HEK293 (cell line): ENCODE results near the gene OGFOD3.
A peak's percentile ranks its signal among the peaks of the same experiment; 100 is the strongest.

ENCODE experiments used
- CTCF ChIA-PET: fragments of 350-600 bp; formaldehyde crosslinking; extraction: SDS; loops from one replicate; lab custom pipeline; 2021; ENCODE audit warnings: antibody characterized with exemption; lab: Yijun Ruan, JAX
- POLR2A ChIA-PET: fragments of 300-600 bp; formaldehyde crosslinking; extraction: SDS; loops from one replicate; lab custom pipeline; 2020; ENCODE audit warnings: antibody characterized with exemption, inconsistent platforms; lab: Yijun Ruan, JAX
- H3K27ac ChIP-seq: fragments of 200-500 bp; sonication (Bioruptor generic); 2 replicates; pipeline ENCODE4 v1.5.1; 2014; ENCODE audit warnings: low read depth, low read length, control low read depth, inconsistent platforms; ENCODE audit errors: extremely low read depth
- H3K36me3 ChIP-seq, 2 experiments: fragments of 200-500 bp in 1 of 2; sonication (Bioruptor generic) in 1 of 2; 1 replicate in 1 of 2; 2 replicates in 1 of 2; pipeline ENCODE4 v1.5.1; 2014 to 2017; ENCODE audit warnings: inconsistent platforms in 2 of 2, low read length in 2 of 2; ENCODE audit not compliant: control insufficient read depth in 2 of 2, insufficient read depth in 1 of 2
- H3K4me1 ChIP-seq: fragments of 200-500 bp; sonication (Bioruptor generic); 2 replicates; pipeline ENCODE4 v1.5.1; 2014; ENCODE audit warnings: mild to moderate bottlenecking, low read length, inconsistent platforms; ENCODE audit not compliant: control insufficient read depth, insufficient read depth
- H3K4me3 ChIP-seq: 2 replicates; pipeline ENCODE4 v1.5.1; 2011; ENCODE audit warnings: low read depth, mild to moderate bottlenecking, control low read depth, low read length, moderate library complexity
- H3K9me3 ChIP-seq: fragments of 200-500 bp; sonication (Bioruptor generic); 2 replicates; pipeline ENCODE4 v1.5.1; 2014; ENCODE audit warnings: low read depth, low read length, inconsistent platforms; ENCODE audit not compliant: control insufficient read depth, insufficient read depth
- BCL11A ChIP-seq: fragments of 450-650 bp; formaldehyde crosslinking; IDR thresholded peaks from 2 replicates; pipeline ENCODE4 v1.5.1; 2016; ENCODE audit warnings: low read depth, missing biosample characterization, missing genetic modification characterization
- GLIS2 ChIP-seq: fragments of 450-650 bp; formaldehyde crosslinking; IDR thresholded peaks from 2 replicates; pipeline ENCODE4 v1.5.1; 2016; ENCODE audit warnings: missing biosample characterization, missing genetic modification characterization
- MYNN ChIP-seq: fragments of 450-650 bp; formaldehyde crosslinking; IDR thresholded peaks from 2 replicates; pipeline ENCODE4 v1.5.1; 2016; ENCODE audit warnings: missing biosample characterization, missing genetic modification characterization, borderline replicate concordance
- OVOL3 ChIP-seq: fragments of 450-650 bp; formaldehyde crosslinking; IDR thresholded peaks from 2 replicates; pipeline ENCODE4 v1.5.1; 2016; ENCODE audit warnings: missing biosample characterization, missing genetic modification characterization
- REPIN1 ChIP-seq: fragments of 450-650 bp; formaldehyde crosslinking; IDR thresholded peaks from 2 replicates; pipeline ENCODE4 v1.5.1; 2017; ENCODE audit warnings: missing biosample characterization, missing genetic modification characterization, low read depth
- ZFHX2 ChIP-seq: fragments of 450-650 bp; formaldehyde crosslinking; conservative IDR thresholded peaks from 2 replicates; pipeline ENCODE4 v1.5.1; 2016; ENCODE audit warnings: missing biosample characterization, missing genetic modification characterization
- ZFP41 ChIP-seq: fragments of 450-650 bp; formaldehyde crosslinking; IDR thresholded peaks from 2 replicates; pipeline ENCODE4 v1.5.1; 2016; ENCODE audit warnings: missing biosample characterization, missing genetic modification characterization, borderline replicate concordance
- ZIC2 ChIP-seq: fragments of 450-650 bp; formaldehyde crosslinking; IDR thresholded peaks from 2 replicates; pipeline ENCODE4 v1.5.1; 2016; ENCODE audit warnings: missing biosample characterization, missing genetic modification characterization
- ZNF112 ChIP-seq: fragments of 450-650 bp; formaldehyde crosslinking; IDR thresholded peaks from 2 replicates; pipeline ENCODE4 v1.5.0; 2017; ENCODE audit warnings: missing biosample characterization, missing genetic modification characterization
- ZNF140 ChIP-seq: fragments of 450-650 bp; formaldehyde crosslinking; IDR thresholded peaks from 2 replicates; pipeline ENCODE4 v1.5.1; 2016; ENCODE audit warnings: missing biosample characterization, missing genetic modification characterization
- ZNF146 ChIP-seq: fragments of 450-650 bp; formaldehyde crosslinking; IDR thresholded peaks from 2 replicates; pipeline ENCODE4 v1.5.1; 2016; ENCODE audit warnings: missing biosample characterization, missing genetic modification characterization
- ZNF19 ChIP-seq: fragments of 450-650 bp; formaldehyde crosslinking; IDR thresholded peaks from 2 replicates; pipeline ENCODE4; 2016; ENCODE audit warnings: missing biosample characterization, missing genetic modification characterization, low read depth
- ZNF211 ChIP-seq: fragments of 450-650 bp; formaldehyde crosslinking; IDR thresholded peaks from 2 replicates; pipeline ENCODE4 v1.5.1; 2016; ENCODE audit warnings: low read depth, missing biosample characterization, missing genetic modification characterization
- ZNF335 ChIP-seq: fragments of 450-650 bp; formaldehyde crosslinking; conservative IDR thresholded peaks from 2 replicates; pipeline ENCODE4 v1.5.1; 2016; ENCODE audit warnings: missing biosample characterization, missing genetic modification characterization
- ZNF473 ChIP-seq: fragments of 450-650 bp; formaldehyde crosslinking; IDR thresholded peaks from 2 replicates; pipeline ENCODE4 v1.5.1; 2017; ENCODE audit warnings: missing biosample characterization, missing genetic modification characterization
- ZNF521 ChIP-seq: fragments of 450-650 bp; formaldehyde crosslinking; IDR thresholded peaks from 2 replicates; pipeline ENCODE4 v1.5.1; 2017; ENCODE audit warnings: missing biosample characterization, mild to moderate bottlenecking, missing genetic modification characterization
- ZNF677 ChIP-seq: fragments of 450-650 bp; IDR thresholded peaks from 2 replicates; pipeline ENCODE4 v1.5.0; 2018; ENCODE audit warnings: missing biosample characterization, mild to moderate bottlenecking, missing genetic modification characterization, moderate library complexity
- ZNF792 ChIP-seq: fragments of 450-650 bp; formaldehyde crosslinking; IDR thresholded peaks from 2 replicates; pipeline ENCODE4 v1.5.1; 2016; ENCODE audit warnings: missing biosample characterization, missing genetic modification characterization
- TF ChIP-seq, protein P1 (sequence below): fragments of 450-650 bp; formaldehyde crosslinking; IDR thresholded peaks from 2 replicates; pipeline ENCODE4 v1.5.1; 2016; ENCODE audit warnings: missing biosample characterization, missing genetic modification characterization
- TF ChIP-seq, protein P2 (sequence below): fragments of 450-650 bp; formaldehyde crosslinking; IDR thresholded peaks from 2 replicates; pipeline ENCODE4 v1.5.1; 2016; ENCODE audit warnings: missing biosample characterization, missing genetic modification characterization, borderline replicate concordance
- TF ChIP-seq, protein P3 (sequence below): fragments of 450-650 bp; formaldehyde crosslinking; IDR thresholded peaks from 2 replicates; pipeline ENCODE4 v1.5.1; 2016; ENCODE audit warnings: missing biosample characterization, missing genetic modification characterization, low read depth

The OGFOD3 gene

DNA sequence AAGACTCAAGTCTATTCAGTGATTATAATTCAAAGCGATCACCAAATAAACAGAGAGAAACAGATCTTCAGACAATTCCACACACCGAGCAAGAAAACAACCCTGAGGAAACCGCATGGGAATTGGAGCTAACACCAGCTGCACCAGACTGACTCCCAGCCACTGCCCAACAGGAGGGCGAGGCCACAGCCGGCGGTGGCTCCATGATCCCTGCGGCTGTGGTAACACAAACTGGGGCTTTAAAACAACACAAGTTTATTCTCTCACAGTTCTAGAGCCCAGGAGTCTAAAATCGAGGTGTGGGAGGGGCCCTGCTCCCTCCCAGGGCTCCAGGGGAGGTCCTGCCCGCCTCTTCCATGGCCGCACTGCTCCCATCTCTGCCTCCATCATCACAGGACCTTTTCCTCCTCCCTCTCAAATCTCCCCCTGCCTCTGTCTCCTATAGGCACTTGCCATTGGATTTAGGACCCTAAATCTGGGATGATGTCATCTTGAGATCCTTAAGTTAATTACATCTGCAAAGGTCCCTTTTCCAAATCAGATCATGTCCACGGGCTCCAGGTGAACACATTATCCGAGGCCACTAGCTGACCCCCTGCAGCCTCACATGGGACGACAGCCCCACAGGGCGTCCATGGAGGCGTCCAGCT, 10.0 kb downstream of the OGFOD3 start (continued):
- TF ChIP-seq ZIC2 (tag by site-specific recombination) (peak; percentile 95), ZNF146 (tag by site-specific recombination) (no peak), ZNF211 (no peak), GLIS2 (tag by site-specific recombination) (peak; percentile 30; the same call in 1 of the 2 replicates), OVOL3 (no peak), ZNF140 (no peak), MYNN (tag by site-specific recombination) (no peak), ZNF677 (tag by site-specific recombination) (no peak), ZNF792 (tag by site-specific recombination) (no peak), REPIN1 (tag by site-specific recombination) (no peak), ZNF19 (no peak), ZNF521 (tag by site-specific recombination) (no peak), BCL11A (tag by site-specific recombination) (no peak), ZNF473 (tag by site-specific recombination) (no peak), ZNF335 (tag by site-specific recombination) (0 out of 2 replicates have a peak, but pooled peaks have one; percentile 19), ZFP41 (tag by site-specific recombination) (no peak)
- TF ChIP-seq, protein P1, sequence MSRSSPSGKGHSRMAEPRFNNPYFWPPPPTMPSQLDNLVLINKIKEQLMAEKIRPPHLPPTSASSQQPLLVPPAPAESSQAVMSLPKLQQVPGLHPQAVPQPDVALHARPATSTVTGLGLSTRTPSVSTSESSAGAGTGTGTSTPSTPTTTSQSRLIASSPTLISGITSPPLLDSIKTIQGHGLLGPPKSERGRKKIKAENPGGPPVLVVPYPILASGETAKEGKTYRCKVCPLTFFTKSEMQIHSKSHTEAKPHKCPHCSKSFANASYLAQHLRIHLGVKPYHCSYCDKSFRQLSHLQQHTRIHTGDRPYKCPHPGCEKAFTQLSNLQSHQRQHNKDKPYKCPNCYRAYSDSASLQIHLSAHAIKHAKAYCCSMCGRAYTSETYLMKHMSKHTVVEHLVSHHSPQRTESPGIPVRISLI (tag by site-specific recombination), result no peak
- TF ChIP-seq, protein P2, sequence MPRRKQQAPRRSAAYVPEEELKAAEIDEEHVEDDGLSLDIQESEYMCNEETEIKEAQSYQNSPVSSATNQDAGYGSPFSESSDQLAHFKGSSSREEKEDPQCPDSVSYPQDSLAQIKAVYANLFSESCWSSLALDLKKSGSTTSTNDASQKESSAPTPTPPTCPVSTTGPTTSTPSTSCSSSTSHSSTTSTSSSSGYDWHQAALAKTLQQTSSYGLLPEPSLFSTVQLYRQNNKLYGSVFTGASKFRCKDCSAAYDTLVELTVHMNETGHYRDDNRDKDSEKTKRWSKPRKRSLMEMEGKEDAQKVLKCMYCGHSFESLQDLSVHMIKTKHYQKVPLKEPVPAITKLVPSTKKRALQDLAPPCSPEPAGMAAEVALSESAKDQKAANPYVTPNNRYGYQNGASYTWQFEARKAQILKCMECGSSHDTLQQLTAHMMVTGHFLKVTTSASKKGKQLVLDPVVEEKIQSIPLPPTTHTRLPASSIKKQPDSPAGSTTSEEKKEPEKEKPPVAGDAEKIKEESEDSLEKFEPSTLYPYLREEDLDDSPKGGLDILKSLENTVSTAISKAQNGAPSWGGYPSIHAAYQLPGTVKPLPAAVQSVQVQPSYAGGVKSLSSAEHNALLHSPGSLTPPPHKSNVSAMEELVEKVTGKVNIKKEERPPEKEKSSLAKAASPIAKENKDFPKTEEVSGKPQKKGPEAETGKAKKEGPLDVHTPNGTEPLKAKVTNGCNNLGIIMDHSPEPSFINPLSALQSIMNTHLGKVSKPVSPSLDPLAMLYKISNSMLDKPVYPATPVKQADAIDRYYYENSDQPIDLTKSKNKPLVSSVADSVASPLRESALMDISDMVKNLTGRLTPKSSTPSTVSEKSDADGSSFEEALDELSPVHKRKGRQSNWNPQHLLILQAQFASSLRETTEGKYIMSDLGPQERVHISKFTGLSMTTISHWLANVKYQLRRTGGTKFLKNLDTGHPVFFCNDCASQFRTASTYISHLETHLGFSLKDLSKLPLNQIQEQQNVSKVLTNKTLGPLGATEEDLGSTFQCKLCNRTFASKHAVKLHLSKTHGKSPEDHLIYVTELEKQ (tag by site-specific recombination), result no peak
- TF ChIP-seq, protein P3, sequence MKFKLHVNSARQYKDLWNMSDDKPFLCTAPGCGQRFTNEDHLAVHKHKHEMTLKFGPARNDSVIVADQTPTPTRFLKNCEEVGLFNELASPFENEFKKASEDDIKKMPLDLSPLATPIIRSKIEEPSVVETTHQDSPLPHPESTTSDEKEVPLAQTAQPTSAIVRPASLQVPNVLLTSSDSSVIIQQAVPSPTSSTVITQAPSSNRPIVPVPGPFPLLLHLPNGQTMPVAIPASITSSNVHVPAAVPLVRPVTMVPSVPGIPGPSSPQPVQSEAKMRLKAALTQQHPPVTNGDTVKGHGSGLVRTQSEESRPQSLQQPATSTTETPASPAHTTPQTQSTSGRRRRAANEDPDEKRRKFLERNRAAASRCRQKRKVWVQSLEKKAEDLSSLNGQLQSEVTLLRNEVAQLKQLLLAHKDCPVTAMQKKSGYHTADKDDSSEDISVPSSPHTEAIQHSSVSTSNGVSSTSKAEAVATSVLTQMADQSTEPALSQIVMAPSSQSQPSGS (tag by site-specific recombination), result peak; percentile 82; the same call in 1 of the 2 replicates

DNA sequence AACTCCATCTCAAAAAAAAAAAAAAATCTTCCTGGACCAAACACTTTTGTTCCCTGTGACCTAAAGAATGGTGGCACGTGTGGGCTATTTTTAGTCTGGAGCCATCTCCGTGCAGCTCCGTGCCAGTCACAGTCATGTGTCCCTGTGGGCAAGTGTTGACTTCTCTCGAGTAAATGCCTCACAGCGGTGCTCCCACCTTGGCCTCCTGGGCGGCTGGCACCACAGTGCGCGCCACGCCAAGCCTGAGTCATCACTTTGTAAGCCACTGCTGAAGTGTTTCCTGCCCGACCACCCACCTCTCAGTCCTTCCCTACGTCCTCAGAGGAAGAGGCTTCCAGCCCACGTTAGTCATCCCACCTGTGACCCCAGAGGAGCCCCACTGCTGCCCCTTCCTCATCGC, 11.1 kb downstream of the OGFOD3 start:
- Histone ChIP-seq H3K36me3 (peaks cover 3 to 23% of the 10 kb centered on the region in 2 experiments; a peak in 2 of 3 replicates), H3K9me3 (no peaks in the 10 kb centered on the region), H3K4me3 (no peak overlapping the region), H3K4me1 (no peaks in the 10 kb centered on the region), H3K27ac (no peak overlapping the region)
- ChIA-PET POLR2A (no interaction called here), CTCF (interaction anchor here (0.7 to 1.0 kb wide), 2 partner anchors 18 to 211 kb away, joined by 3 to 6 read pairs; no protein-coding TSS in a partner anchor)
- TF ChIP-seq ZFHX2 (tag by site-specific recombination) (peak; percentile 40), ZIC2 (tag by site-specific recombination) (peak; percentile 22; the same call in 1 of the 2 replicates), ZNF112 (tag by site-specific recombination) (no peak)
